ENCODE measurements around the gene KCNJ18.
"Not testable (repeated sequence)": the region's sequence is repeated elsewhere in the genome, so short reads cannot be mapped to it uniquely, and the experiment has no call there.

GRCh38 chr17:21718971-21719370 lies 26.6 kb downstream of the KCNJ18 start:
- TF ChIP-seq, protein P1, sequence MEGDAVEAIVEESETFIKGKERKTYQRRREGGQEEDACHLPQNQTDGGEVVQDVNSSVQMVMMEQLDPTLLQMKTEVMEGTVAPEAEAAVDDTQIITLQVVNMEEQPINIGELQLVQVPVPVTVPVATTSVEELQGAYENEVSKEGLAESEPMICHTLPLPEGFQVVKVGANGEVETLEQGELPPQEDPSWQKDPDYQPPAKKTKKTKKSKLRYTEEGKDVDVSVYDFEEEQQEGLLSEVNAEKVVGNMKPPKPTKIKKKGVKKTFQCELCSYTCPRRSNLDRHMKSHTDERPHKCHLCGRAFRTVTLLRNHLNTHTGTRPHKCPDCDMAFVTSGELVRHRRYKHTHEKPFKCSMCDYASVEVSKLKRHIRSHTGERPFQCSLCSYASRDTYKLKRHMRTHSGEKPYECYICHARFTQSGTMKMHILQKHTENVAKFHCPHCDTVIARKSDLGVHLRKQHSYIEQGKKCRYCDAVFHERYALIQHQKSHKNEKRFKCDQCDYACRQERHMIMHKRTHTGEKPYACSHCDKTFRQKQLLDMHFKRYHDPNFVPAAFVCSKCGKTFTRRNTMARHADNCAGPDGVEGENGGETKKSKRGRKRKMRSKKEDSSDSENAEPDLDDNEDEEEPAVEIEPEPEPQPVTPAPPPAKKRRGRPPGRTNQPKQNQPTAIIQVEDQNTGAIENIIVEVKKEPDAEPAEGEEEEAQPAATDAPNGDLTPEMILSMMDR (conservative IDR thresholded peaks at IDR 0.05; ENCODE audit: low read length): not testable (repeated sequence)
- not testable (repeated sequence) for TF ChIP-seq EZH2phosphoT487 (IDR thresholded peaks at IDR 0.05; ENCODE audit: borderline replicate concordance, low read depth, low read length)

Measured in OCI-LY7 (cell line).